NK-92 (cell line): ENCODE measurements around the gene HOXA3.

Source experiments
- DNase-seq: peaks from one replicate; lab custom pipeline; 2025; ENCODE audit not compliant: unreplicated experiment; lab: John Stamatoyannopoulos, UW

The HOXA3 gene

GRCh38 chr7:27157702-27158431, 5.5 kb upstream of the HOXA3 start:
- DNase-seq, result no peak

- no peak for DNase-seq
Observed at GRCh38 chr7:27156916-27157701, 4.7 kb upstream of the HOXA3 start.

- no peak for DNase-seq
Observed at GRCh38 chr7:27156508-27156898, 4.1 kb upstream of the HOXA3 start, which contains the start of gene HOXA7. Gene HOXA7, minus strand, starts transcription at chr7:27156675. Its CDS starts 130 bp downstream, at chr7:27156545.

GRCh38 chr7:27155816-27156507, 3.6 kb upstream of the HOXA3 start:
- DNase-seq, result no peak

GRCh38 chr7:27154901-27155815, 2.8 kb upstream of the HOXA3 start:
- no peak for DNase-seq

GRCh38 chr7:27154369-27154768, 2.0 kb upstream of the HOXA3 start:
- no peak for DNase-seq

- no peak for DNase-seq
Observed at GRCh38 chr7:27153526-27153925, 1.1 kb upstream of the HOXA3 start.

GRCh38 chr7:27152816-27153442, 546 bp upstream of the HOXA3 start:
- DNase-seq, result no peak

GRCh38 chr7:27151341-27151930, 947 bp downstream of the HOXA3 start:
- DNase-seq, result no peak

- DNase-seq, result no peak
Observed at GRCh38 chr7:27150568-27151340, 1.6 kb downstream of the HOXA3 start.

GRCh38 chr7:27149842-27150567, 2.4 kb downstream of the HOXA3 start:
- DNase-seq, result no peak

GRCh38 chr7:27148756-27149641, 3.4 kb downstream of the HOXA3 start:
- no peak for DNase-seq

GRCh38 chr7:27148031-27148755, 4.2 kb downstream of the HOXA3 start:
- no peak for DNase-seq

- no peak for DNase-seq
Observed at GRCh38 chr7:27147199-27148030, 5.0 kb downstream of the HOXA3 start, which contains the start of gene HOXA6. Gene HOXA6, minus strand, starts transcription at chr7:27147774. Its CDS starts 25 bp downstream, at chr7:27147749.

- DNase-seq, result no peak
Observed at GRCh38 chr7:27146491-27147198, 5.7 kb downstream of the HOXA3 start.
